GM19372 (cell line): Measurements from ENCODE around the gene THRAP3.
"Not testable (repeated sequence)": the region's sequence is repeated elsewhere in the genome, so short reads cannot be mapped to it uniquely, and the experiment has no call there.

Experiments used
- ATAC-seq: cut with Tn5 transposase; IDR thresholded peaks from one replicate; pipeline ENCODE4 v1.9.1; 2021; ENCODE audit warnings: mild to moderate bottlenecking, low read depth, moderate library complexity; ENCODE audit not compliant: unreplicated experiment

THRAP3 gene

DNA sequence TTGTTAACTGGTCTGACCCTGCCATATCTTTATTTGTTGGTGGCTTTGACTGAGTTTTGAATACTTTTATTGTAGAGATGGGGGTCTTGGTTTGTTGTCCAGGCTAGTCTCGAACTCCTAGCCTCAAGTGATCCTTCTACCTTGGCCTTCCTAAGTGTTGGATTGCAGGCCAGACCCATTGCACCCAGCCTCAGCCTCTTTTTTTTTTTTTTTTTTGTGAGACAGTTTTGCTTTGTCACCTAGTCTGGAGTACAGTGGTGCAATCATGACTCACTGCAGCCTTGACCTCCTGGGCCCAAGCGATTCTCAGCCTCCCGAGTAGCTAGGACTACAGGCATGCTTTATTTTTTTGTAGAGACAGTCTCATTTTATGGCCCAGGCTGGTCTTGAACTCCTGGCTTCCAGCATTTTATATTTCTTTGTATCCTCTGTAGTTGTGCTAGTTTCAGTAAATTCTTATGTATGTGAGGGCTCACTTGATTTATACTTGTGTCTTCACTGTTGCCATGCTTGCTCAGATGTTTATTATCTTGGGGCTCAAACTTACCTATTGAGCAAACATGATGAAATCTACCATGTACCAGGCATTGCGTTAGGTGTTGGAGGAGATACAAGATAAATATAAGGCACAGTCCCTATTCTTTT, 24.1 kb downstream of the THRAP3 start:
- no peak for ATAC-seq

DNA sequence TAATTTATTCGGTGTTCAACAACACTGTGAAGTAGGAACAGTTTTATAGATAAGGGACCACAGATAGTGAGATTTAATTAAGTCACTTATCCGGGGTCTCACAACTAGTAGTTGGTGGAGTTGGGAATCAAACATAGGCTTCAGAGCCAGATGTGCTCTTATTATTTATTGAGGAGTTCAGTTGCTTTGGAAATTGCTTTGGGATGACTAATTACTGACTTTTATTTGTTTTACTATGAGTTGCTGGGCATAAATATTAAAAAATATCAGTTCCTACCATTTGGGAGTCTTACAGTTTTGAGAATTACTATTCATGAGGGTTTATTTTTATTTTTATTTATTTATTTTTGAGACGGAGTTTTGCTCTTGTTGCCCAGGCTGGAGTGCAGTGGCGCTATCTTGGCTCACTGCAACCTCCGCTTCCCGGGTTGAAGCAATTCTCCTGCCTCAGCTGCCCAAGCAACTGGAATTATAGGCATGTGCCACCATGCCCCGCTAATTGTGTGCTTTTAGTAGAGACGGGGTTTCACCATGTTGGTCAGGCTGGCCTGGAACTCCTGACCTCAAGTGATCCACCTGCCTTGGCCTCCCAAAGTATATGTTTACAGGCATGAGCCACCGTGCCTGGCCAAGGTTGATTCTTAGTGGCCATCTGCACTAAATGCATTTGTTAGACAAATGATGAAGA, 27.7 kb downstream of the THRAP3 start:
- no peak for ATAC-seq

DNA sequence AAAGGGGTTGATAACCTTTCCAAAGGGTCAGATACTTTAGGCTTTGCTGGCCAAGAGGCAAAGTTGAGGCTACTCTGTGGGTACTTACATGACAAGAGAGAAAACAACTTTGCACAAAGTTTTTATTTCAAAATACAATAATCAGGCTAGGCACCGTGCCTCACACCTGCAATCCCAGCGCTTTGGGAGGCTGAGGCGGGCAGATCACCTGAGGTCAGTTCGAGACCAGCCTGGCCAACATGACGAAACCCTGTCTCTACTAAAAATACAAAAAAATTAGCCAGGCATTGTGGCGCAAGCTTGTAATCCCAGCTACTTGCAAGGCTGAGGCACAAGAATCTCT, 28.2 kb downstream of the THRAP3 start:
- not testable (repeated sequence) for ATAC-seq

DNA sequence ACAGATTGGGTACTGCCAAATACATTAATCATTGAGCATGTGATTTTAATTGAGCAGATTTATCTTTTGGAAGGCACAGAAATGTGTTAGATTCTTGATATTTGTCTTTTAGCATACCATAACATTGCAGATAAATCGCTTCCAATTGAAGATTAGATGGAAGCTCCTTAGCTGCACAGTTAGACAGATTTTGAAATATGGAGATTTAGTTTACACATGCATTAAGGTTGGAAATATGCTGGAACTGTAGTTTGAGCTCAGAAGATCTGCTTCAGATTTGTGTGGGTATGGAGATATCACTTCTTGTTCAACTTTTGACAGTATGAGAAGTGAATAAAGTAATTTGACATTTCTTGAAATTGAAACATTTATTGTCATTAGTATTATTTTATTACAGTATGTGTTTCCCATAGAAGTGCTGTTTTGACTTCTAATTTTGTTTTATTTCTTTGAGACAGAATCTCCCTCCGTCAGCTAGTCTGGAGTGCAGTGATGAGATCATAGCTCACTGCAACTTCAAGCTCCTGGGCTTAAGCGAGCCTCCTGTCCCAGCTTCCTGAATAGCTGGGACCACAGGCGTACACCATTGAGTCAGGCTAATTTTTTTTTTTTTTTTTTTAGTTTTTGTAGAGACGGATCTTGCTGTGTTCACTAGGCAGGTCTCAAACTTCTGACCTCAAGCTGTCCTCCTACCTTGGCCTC, 29.1 kb downstream of the THRAP3 start:
- no peak for ATAC-seq

DNA sequence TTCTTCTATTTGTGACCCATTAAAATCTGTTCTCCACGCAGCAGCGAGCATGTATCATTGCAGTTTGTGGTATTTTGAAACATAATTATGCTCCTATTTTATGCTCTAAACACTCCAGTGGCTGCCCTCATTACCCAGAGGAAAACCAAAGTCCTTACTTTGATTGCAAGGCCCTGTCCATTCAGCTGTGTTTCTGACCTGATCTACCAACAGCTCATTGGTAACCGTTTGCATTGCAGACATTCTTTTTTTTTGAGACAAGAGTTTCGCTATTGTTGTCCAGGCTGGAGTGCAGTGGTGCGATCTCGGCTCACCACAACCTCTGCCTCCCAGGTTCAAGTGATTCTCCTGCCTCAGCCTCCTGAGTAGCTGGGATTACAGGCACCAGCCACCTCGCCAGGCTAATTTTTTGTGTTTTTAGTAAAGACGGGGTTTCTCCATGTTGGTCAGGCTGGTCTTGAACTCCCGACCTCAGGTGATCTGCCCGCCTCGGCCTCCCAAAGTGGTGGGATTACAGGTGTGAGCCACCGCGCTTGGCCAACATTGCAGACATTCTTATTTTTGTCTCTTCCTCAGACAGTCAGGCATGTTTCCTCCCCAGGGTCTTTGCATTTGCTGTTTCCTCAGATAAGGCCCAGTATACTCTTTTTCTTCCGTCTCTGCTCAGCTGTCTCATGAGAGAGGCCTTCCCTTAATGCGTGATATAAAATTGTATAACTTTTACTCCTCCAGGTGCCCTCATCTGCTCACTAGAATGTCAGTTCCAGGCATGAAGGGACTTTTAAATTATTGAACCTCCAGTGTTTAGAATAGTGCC, 32.5 kb downstream of the THRAP3 start:
- ATAC-seq: no peak

DNA sequence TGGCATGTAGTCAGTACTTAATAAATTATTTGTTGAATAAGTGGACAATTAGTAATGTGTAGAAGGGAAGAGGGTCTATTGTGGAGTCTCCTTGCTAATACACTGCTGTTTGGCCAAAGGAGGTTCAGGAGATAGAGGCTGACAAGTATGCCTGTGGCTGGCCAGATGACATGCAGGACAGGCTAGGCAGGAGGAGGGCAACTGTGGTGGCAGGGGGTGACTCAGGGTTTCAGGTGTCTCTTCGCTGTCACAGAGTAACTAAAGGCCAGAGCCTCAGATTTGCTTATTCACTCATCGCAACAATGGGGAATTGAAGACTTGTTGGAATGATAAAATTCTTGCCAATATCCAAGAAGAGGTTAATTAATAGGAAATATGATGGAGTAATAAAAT, 33.1 kb downstream of the THRAP3 start:
- no peak for ATAC-seq

DNA sequence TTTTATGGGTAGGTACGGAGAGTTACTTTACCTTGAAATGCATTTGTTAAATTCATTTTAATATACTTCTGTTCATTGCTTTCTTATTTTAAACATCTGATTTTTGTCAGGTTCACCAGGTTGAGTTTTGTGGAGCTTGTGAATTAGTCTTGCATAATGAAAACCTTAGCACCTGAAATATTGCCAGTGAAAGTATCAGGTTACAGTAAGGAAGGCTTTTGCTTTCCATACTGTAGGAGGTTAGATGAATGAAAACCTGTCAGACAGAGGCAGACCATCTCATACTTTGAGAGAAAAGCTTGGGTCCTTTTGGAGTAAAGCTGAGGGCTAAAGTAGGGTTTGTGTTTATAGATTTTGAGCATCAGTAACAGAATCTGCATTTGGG, 34.7 kb downstream of the THRAP3 start:
- no peak for ATAC-seq

DNA sequence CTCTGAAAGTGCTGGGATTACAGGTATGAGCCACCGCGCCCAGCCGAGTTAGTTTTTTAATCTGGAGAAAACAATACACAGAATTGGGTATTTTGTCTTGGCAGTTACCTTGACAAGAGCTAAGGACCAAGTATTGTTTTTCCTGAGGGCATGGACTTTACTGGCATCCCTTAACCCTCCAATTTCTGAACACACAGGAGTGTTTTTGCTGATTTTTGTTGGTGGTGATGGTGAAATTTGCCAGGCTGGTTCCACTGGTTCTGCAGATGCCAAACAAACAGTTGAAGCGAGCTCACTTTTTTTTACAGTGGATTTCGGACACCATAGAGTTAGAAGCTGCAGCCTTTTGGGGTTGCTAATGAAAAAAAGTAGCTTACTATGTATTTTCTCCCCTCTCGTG, 44.7 kb downstream of the THRAP3 start:
- ATAC-seq: no peak

DNA sequence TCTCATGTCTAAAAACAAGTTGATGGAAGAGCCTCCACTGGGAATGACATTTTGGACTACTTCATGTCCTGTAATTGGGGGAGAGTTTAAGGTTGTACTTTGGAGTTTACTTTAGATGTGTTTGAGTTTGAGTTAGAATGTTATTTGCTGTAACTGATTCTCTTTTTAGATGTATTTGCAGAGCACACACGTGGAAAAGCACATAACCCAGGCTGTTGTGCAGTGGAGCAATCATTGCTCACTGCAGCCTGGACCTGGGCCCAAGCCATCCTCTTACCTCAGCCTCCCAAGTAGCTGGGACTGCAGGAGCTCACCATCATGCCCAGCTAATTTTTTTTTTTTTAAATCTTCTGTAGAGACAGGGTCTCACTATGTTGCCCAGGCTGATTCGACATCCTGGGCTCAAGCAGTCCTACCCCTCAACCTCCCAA, 45.2 kb downstream of the THRAP3 start:
- ATAC-seq: no peak

DNA sequence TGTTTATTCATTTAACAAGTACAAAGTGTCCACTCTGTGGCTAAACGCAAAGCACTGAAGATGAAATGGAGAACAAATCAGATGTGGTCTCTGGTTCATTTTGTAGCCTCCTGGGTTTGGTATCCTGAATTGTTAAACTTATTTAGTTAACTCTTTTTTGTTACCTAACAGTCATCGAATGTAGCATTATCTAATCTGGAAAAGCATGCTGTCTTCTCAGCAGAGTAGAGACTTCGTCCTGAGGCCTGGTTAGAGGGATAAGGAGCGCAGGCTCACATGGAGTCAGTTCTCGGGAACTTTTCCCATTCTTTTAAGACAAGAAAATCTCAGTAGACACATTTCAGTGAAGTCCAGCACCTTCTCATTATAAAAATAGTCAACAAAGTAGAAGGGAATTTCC, 48.8 kb downstream of the THRAP3 start:
- ATAC-seq: no peak

DNA sequence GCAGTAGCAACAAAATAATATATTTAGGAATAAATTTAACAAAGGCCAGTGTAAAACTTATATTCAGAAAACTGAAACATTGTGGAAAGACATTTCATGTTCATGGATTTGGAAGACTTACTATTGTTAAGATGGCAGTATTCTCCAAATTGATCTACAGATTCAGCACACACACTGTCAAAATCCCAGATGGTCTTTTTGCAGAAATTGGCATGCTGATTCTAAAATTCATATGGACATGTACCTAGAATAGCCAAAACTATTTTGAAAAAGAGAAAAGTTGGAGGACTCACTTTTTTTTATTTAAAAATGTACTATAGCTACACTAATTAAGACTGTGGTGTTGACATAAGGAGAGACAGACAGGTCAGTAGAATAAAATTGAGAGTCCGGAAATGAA, 50.0 kb downstream of the THRAP3 start:
- no peak for ATAC-seq

DNA sequence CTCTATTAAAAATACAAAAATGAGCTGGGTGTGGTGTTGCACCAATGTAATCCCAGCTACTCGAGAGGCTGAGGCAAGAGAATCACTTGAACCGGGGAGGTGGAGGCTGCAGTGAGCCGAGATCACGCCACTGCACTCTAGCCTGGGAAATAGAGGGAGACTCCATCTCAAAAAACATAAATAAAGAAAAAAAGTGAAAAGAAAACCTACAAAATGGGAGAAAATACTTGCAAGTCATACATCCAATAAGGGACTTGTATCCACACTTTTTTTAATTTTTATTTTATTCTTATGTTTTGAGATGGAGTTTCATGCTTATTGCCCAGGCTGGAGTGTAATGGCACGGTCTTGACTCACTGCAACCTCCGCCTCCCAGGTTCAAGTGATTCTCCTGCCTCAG, 52.4 kb downstream of the THRAP3 start:
- no peak for ATAC-seq

DNA sequence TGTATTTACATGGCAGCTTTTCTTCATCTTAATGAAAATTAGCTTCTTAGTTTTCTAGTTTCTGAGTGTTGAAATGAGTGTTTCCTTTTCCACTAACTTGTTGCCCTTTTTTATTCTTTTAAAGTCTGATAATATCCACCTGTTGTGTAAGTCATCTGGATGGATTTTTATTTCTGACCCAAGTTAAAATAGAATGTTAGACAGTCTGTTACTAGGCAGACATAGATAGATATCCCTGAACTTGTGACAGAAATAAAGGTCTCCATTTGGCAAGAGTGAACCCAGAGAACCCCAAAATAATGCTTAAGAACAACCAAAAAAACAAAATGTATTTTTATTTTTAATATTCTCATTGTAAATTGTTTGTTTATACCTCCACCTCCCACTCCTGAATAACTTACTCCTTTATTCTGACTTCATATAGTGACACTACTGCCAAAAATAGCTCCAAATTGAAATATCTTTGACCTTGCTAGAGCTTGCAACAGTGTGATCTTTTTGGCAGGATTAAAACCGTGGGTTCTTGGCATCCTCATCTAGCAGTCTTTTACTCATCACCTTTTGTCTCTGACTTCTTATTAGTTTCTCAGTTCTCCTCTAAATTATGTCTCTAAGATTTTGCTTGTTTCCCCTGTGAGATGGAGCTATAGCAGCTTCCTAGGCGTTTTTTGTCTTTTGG, 55.0 kb downstream of the THRAP3 start:
- ATAC-seq: no peak

DNA sequence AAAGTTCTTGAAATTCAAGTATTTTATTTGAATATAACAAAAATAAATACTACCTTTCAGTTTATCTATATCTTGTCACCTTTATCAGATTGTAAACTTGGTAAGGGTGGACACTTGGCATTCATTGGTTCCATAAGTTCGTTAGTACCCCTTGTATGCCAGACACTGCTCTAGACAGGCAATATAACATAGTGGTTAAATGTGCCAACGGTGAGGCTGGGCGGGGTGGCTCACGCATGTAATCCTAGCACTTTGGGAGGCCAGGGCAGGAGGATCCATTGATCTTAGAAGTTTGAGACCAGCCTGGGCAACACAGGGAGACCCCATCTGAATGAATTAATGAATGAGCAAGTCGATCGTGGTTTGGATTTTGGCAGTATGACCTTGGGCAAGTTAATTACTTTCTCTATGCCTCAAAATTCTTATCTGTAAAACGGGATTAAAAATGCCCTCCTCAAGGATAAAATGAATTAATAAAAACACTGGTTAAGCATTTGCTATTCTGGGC, 55.6 kb downstream of the THRAP3 start:
- no peak for ATAC-seq

DNA sequence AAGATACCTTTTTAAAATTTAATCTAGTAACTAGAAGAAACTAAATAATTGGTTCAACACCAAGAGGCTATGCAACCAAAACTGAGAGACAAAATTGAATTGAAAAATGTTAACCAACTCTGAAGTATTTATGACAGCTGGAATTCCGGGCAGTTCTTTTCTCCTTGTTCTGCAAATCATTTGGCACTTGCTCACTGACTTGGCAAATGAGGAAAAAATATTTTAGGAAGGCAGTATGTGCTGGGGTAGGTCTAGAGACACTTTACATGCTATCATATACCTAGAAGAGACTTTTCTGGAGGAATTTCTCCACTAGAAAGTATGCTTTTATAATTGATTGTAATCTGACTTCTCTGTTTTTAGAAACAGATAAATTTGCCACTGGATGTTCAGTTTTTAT, 59.8 kb downstream of the THRAP3 start:
- no peak for ATAC-seq

DNA sequence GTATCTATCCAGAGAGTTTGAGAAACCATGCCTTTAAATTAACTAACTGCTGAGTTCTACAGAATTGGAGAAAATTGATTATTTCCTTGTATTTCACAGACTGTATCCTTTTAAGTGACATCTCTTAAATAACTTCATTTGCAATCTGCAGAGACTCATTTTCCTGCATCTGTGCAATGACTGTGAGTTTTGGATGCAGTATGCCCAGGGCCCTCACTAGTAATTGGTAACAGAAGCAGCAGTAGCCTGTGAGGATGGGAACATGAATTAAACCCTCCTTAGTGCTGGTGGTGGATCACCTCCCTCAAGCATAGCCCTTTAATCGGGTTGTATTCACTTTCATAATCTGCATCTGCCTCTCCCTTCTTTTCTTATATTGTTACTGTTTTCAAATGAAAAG, 60.3 kb downstream of the THRAP3 start:
- no peak for ATAC-seq

DNA sequence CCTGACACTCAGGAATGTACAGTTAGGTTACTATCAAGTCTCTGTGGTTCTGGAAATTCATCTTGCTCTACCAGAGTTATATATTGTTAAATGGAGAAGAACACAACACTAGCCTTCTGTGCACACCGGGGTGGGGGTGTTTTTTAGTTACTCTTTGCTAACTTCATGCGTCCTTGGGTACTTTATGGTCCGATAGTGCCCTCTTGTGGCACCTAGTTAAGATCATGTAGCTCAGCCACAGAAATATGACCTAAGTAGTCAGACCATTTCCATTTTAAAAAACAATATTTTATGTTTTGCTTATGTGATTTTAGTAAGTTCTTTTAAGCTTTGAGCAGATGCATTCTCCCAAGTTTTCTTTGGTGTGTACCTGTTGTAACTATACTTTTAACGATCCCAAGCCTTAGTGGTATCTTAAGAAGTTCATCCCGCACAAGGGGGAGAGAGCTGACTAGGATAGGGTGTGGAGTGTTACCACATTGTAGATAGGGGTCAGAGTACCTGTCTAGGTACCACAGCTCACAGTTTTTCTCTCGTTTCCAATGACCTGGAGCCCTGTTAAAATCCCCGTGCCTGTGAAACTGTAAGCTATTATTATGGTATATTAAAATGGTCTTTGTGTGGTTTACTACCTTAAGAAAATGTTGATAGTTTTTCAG, 61.3 kb downstream of the THRAP3 start:
- ATAC-seq: no peak

DNA sequence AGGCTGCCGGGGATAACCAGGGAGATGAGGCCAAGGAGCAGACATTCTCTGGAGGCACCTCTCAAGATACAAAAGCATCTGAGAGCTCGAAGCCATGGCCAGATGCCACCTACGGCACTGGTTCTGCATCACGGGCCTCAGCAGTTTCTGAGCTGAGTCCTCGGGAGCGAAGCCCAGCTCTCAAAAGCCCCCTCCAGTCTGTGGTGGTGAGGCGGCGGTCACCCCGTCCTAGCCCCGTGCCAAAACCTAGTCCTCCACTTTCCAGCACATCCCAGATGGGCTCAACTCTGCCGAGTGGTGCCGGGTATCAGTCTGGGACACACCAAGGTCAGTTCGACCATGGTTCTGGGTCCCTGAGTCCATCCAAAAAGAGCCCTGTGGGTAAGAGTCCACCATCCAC, 62.6 kb downstream of the THRAP3 start:
- ATAC-seq: no peak

DNA sequence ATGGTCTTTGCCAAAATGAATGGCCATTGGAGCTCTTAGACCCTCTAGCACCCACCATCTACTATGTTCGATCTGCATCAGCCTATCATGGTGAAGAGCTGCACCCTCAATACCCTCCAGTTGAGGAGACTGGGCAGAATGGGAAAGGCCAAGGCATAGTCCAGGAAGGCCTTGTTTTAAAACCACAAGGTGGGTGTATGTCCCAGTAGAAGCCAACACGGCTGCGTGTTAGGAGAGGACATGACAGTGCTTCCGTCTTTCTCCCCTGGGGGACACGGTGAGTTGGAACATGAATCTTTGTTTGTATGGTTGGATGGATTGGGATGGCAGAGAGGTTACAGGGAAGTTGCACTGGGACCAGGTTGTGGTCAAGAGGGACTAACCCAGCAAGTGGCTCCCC, 63.4 kb downstream of the THRAP3 start:
- ATAC-seq: no peak

DNA sequence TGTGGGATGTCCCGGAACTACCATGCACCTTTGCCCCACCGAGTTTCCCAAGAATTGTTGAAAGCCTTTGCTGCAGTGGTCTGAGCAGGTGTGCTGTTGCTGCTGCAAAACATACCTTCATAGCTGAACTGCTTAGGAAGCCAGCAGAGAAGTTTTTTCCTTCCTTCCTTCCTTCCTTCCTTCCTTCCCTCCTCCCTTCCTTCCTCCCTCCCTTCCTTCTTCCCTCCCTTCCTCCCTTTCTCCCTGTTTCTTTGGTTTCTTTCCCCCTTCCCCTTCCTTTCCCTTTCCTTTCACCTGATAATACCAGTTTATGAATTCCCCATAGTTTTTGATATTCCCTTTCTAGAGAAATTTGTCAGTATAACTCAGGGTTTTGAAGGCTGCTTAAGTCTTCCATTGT, 71.1 kb downstream of the THRAP3 start:
- ATAC-seq: no peak
